ENCODE results near the gene LMO3.

LMO3 gene

DNA sequence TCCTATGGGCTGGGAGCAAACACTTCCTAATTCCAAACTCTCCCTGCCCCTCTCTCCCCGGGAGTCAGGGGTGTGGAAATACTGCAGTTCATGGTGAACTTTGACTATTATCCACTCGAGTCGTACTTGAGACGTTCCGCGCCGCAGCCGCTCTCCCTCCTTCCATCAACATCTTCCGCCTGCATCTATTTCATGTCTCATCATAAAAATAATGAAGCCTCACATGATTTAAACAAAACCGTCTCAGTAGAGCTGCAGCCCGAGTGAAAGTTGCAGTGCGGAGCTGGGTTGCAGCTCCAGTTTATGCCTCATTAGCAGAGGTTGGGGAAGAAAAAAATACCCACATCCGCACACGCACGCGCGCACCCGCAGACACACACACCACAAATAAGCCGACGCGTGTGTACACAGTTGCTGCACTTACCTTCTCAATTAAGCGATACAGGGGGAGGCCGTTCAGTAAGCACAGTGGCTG lies 283 bp downstream of the LMO3 start:
- TF ChIP-seq, protein P1, sequence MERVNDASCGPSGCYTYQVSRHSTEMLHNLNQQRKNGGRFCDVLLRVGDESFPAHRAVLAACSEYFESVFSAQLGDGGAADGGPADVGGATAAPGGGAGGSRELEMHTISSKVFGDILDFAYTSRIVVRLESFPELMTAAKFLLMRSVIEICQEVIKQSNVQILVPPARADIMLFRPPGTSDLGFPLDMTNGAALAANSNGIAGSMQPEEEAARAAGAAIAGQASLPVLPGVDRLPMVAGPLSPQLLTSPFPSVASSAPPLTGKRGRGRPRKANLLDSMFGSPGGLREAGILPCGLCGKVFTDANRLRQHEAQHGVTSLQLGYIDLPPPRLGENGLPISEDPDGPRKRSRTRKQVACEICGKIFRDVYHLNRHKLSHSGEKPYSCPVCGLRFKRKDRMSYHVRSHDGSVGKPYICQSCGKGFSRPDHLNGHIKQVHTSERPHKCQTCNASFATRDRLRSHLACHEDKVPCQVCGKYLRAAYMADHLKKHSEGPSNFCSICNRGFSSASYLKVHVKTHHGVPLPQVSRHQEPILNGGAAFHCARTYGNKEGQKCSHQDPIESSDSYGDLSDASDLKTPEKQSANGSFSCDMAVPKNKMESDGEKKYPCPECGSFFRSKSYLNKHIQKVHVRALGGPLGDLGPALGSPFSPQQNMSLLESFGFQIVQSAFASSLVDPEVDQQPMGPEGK (CRISPR knock-in tag; IDR thresholded peaks at IDR 0.05; ENCODE audit: borderline replicate concordance) = no peak
- TF ChIP-seq, protein P2, sequence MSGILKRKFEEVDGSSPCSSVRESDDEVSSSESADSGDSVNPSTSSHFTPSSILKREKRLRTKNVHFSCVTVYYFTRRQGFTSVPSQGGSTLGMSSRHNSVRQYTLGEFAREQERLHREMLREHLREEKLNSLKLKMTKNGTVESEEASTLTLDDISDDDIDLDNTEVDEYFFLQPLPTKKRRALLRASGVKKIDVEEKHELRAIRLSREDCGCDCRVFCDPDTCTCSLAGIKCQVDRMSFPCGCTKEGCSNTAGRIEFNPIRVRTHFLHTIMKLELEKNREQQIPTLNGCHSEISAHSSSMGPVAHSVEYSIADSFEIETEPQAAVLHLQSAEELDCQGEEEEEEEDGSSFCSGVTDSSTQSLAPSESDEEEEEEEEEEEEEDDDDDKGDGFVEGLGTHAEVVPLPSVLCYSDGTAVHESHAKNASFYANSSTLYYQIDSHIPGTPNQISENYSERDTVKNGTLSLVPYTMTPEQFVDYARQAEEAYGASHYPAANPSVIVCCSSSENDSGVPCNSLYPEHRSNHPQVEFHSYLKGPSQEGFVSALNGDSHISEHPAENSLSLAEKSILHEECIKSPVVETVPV (CRISPR knock-in tag; IDR thresholded peaks at IDR 0.05) = no peak
- TF ChIP-seq TSHZ2 (CRISPR knock-in tag; IDR thresholded peaks at IDR 0.05) = no peak
- no peak for TF ChIP-seq TOX (CRISPR knock-in tag; IDR thresholded peaks at IDR 0.05; ENCODE audit: borderline replicate concordance)
- TF ChIP-seq OSR1 (CRISPR knock-in tag; IDR thresholded peaks at IDR 0.05) = no peak
- no peak for TF ChIP-seq SNAI2 (CRISPR knock-in tag; IDR thresholded peaks at IDR 0.05)
- no peak for TF ChIP-seq RARB (CRISPR knock-in tag; IDR thresholded peaks at IDR 0.05)
- TF ChIP-seq ISL1 (CRISPR knock-in tag; IDR thresholded peaks at IDR 0.05) = no peak
- TF ChIP-seq GLIS3 (CRISPR knock-in tag; IDR thresholded peaks at IDR 0.05) = no peak
- TF ChIP-seq, protein P3, sequence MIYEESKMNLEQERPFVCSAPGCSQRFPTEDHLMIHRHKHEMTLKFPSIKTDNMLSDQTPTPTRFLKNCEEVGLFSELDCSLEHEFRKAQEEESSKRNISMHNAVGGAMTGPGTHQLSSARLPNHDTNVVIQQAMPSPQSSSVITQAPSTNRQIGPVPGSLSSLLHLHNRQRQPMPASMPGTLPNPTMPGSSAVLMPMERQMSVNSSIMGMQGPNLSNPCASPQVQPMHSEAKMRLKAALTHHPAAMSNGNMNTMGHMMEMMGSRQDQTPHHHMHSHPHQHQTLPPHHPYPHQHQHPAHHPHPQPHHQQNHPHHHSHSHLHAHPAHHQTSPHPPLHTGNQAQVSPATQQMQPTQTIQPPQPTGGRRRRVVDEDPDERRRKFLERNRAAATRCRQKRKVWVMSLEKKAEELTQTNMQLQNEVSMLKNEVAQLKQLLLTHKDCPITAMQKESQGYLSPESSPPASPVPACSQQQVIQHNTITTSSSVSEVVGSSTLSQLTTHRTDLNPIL (CRISPR knock-in tag; IDR thresholded peaks at IDR 0.05; ENCODE audit: low read depth) = no peak
- no peak for TF ChIP-seq ARNTL (CRISPR knock-in tag; IDR thresholded peaks at IDR 0.05; ENCODE audit: borderline replicate concordance, low read depth)
- TF ChIP-seq ZNF70 (CRISPR knock-in tag; IDR thresholded peaks at IDR 0.05) = no peak
- TF ChIP-seq PPARA (CRISPR knock-in tag; IDR thresholded peaks at IDR 0.05; ENCODE audit: borderline replicate concordance) = no peak
- TF ChIP-seq POU6F1 (CRISPR knock-in tag; IDR thresholded peaks at IDR 0.05; ENCODE audit: borderline replicate concordance, low read depth) = no peak
- TF ChIP-seq ZFP30 (CRISPR knock-in tag; IDR thresholded peaks at IDR 0.05) = no peak
- TF ChIP-seq ZFP3 (CRISPR knock-in tag; IDR thresholded peaks at IDR 0.05) = no peak
- ATAC-seq = peak; percentile 43

DNA sequence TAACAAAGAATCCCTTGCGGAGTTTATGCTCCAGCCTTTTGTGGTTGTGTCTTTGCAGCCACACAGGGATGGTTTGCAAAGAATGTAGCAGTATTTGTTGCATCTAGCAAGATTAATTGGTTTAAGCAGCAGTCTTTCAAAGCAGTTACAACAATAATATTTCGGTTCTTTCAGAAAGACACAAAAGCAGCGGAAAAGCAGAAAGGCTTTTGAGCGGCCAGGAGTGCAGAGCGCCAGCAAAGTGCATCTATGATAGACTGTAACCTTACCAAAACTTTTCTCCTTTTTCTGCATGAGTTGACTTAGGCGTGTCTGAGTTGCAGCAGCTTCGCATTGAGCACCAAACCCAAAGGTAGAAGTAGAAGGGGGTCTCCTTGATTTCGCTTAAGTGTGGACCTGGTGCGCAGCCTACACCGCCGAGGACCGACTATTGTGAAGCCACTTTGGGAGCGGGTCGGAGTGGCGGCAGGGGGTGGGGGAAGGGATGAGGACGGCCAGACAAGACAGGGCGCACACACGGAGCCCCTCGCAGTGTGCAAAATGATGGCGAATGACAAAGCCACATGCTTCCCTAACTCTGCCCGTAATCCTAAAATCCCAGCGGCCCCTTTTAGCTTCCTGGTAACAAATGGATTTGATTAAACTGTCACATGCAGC lies 1.2 kb downstream of the LMO3 start:
- no peak; the same call in 2 of the 3 replicates for ATAC-seq
- no peak for TF ChIP-seq POU6F1 (CRISPR knock-in tag; IDR thresholded peaks at IDR 0.05; ENCODE audit: borderline replicate concordance, low read depth)
- no peak for TF ChIP-seq ZNF8 (CRISPR knock-in tag; IDR thresholded peaks at IDR 0.05)
- TF ChIP-seq ESRRG (CRISPR knock-in tag; IDR thresholded peaks at IDR 0.05) = no peak
- TF ChIP-seq PPARA (CRISPR knock-in tag; IDR thresholded peaks at IDR 0.05; ENCODE audit: borderline replicate concordance) = no peak
- TF ChIP-seq TSHZ2 (CRISPR knock-in tag; IDR thresholded peaks at IDR 0.05) = no peak
- TF ChIP-seq, protein P1 (CRISPR knock-in tag; IDR thresholded peaks at IDR 0.05; ENCODE audit: borderline replicate concordance) = no peak
- TF ChIP-seq, protein P3 (CRISPR knock-in tag; IDR thresholded peaks at IDR 0.05; ENCODE audit: low read depth) = no peak
- no peak for TF ChIP-seq ZNF70 (CRISPR knock-in tag; IDR thresholded peaks at IDR 0.05)
- no peak for TF ChIP-seq ZC3H10 (CRISPR knock-in tag; IDR thresholded peaks at IDR 0.05)
- no peak for TF ChIP-seq TOX (CRISPR knock-in tag; IDR thresholded peaks at IDR 0.05; ENCODE audit: borderline replicate concordance)
- TF ChIP-seq GLIS3 (CRISPR knock-in tag; IDR thresholded peaks at IDR 0.05) = no peak
- TF ChIP-seq ZFP30 (CRISPR knock-in tag; IDR thresholded peaks at IDR 0.05) = no peak
- TF ChIP-seq ZFP3 (CRISPR knock-in tag; IDR thresholded peaks at IDR 0.05) = no peak
- TF ChIP-seq OSR1 (CRISPR knock-in tag; IDR thresholded peaks at IDR 0.05) = no peak
- TF ChIP-seq ARNTL (CRISPR knock-in tag; IDR thresholded peaks at IDR 0.05; ENCODE audit: borderline replicate concordance, low read depth) = no peak

All from SK-N-SH treated with all-trans-retinoic acid at 6 μM for 48 hours (cell line).